SU-DHL-6 (cell line): ENCODE data around the gene CUTC.

Experiments
- CTCF ChIP-seq: fragments of 200-600 bp; sonication (generic); IDR thresholded peaks from one replicate; pipeline ENCODE4 v1.5.1; 2017; ENCODE audit warnings: antibody characterized with exemption, mild to moderate bottlenecking, low read length, moderate library complexity; ENCODE audit not compliant: insufficient read depth, poor library complexity, severe bottlenecking
- EZH2phosphoT487 ChIP-seq: fragments of 200-600 bp; sonication (generic), shearing (Covaris generic); conservative IDR thresholded peaks from 2 replicates; pipeline ENCODE4 v1.6.1; 2018; ENCODE audit warnings: mild to moderate bottlenecking, antibody characterized with exemption, low read length, moderate library complexity, mixed read lengths

DNA sequence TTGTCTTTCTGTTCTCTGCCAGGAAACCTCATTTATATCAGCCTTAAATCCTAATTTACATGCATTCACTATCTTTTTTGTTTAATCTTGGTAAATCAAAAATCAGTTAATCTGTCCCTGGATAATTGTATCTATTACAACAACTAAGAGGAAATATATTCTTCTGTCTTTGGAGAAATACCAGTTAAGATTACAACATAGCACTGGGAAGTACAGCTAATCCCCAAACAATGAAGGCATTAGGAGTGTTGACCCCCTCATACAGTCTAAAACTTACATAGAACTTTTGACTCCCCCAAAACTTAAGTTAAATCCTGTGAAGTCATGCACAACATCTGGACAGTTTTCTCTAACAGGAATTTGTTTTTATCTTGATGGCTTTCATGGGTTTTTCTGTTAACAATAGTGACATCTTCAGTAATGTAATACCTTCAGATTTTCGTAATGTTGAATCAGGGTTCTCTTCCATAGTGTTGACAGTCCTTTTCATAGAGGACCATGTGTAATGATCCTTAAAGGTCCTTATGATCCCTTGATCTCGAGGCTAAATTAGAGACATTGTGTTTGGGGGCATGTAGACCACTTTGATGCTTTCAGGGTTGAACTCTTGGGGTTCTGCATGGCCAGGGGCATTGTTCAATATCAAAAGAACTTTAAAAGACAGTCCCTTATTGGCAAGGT lies 26.3 kb downstream of the CUTC start:
- no peak for TF ChIP-seq CTCF
- TF ChIP-seq EZH2phosphoT487: no peak
